GM18867 (cell line): ENCODE data around the gene MICB.
A peak's percentile ranks its signal among the peaks of the same experiment; 100 is the strongest.
"Not testable (repeated sequence)": the region's sequence is repeated elsewhere in the genome, so short reads cannot be mapped to it uniquely, and the experiment has no call there.

Experiments used
- ATAC-seq: cut with Tn5 transposase; IDR thresholded peaks from one replicate; pipeline ENCODE4 v1.9.1; 2021; ENCODE audit warnings: mild to moderate bottlenecking, moderate library complexity; ENCODE audit not compliant: unreplicated experiment

MICB gene

GRCh38 chr6:31535538-31536324 lies 37.8 kb downstream of the MICB start:
- no peak for ATAC-seq

DNA sequence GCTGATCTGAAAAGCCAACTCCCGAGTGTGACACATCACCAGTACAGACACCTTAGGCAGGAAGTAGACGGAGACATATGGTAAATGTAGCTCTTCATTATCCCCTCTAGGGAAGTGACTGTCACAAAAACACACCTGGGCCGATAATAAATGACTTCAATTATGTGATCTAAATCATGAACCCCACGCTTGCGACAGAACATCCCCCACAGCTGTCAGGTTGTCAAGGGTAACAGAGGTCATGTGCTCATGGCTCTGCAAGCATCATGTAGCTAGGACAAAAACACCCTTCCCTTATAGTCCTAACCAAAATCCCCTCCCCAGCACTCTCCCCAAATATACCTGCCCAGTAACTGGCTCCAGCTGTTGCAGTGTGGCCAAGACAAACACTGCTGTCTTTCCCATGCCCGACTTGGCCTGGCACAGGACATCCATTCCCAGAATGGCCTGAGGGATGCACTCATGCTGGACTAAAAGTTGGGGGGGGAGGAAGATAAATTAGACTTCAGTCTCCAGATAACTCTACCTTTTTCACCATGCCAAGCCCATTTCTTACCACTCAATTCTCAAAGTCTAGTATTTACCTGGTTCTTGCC lies 41.0 kb downstream of the MICB start:
- no peak for ATAC-seq

- ATAC-seq = no peak
Measured at GRCh38 chr6:31540640-31541039, 42.7 kb downstream of the MICB start.

- peak; percentile 4 for ATAC-seq
Measured at GRCh38 chr6:31541059-31541657, 43.2 kb downstream of the MICB start.

GRCh38 chr6:31541658-31542521 lies 43.9 kb downstream of the MICB start, which contains the start of gene DDX39B:
DDX39B (minus strand) TSS chr6:31542003; CDS start chr6:31540532, 1,471 bp downstream.
- peak; percentile 68 for ATAC-seq

- ATAC-seq = no peak
Measured at GRCh38 chr6:31543639-31544038, 45.7 kb downstream of the MICB start.

GRCh38 chr6:31544676-31545075 lies 46.7 kb downstream of the MICB start:
- ATAC-seq = no peak

DNA sequence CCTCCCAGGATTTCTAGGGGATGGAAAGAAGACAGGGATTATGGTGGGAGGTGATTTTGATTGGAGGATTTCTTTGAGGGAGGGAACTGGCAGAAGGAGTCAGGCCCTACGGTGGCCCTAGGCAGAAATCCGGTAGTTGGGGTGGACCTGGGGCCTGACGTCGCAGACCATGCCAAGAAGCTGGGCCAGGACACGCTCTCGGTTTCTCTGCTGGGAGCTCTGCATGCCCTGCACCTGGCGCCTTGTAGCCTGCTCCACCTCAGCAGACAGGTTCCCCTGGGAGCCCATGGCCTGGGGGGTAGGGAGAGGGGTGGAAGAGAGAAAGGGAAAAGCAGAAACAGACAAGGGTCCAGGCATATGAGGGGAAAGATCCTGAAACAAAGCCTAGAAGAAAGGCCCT lies 47.3 kb downstream of the MICB start:
- no peak for ATAC-seq

DNA sequence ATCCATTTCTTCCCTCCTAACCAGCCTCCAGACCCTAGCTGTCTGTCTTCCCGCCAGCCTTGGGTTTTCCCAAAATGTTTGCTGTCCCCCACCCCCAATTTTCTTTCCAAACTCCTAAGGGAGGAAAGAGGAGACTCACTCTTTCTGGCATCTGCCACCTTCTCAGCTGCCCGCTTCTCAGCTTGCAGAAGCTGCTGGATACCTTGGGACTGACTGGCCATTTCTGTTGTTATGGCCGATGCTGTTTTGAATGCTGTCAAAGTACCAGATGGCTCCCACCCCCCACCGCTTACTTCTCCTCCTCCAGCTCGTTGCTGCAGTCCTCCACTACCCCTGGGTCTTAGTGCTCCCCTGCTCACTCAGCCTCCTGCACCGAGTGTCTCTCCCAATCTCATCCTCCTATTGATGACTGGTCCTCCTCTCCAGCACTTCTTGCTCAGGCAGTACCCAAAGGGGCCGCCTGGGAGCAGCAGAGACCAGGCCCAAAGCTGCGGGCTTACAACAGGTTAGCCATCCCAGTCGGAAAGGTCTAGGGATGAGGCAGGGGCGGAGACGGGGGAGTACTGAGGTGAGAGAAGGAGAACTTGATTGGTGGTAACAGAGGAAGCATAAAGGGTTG lies 48.5 kb downstream of the MICB start, which contains the start of gene ATP6V1G2:
Gene ATP6V1G2, minus strand, starts transcription at position 270 of the 619 bp plus-strand sequence. Its CDS starts 49 bp downstream, at position 221.
- peak; percentile 45 for ATAC-seq

- ATAC-seq = peak; percentile 75
Measured at GRCh38 chr6:31546958-31547726, 49.2 kb downstream of the MICB start, which contains the start of gene NFKBIL1. NFKBIL1 (plus strand) TSS chr6:31547608; CDS start chr6:31547695, 87 bp downstream.

- no peak for ATAC-seq
Measured at GRCh38 chr6:31547727-31548543, 50.0 kb downstream of the MICB start.

DNA sequence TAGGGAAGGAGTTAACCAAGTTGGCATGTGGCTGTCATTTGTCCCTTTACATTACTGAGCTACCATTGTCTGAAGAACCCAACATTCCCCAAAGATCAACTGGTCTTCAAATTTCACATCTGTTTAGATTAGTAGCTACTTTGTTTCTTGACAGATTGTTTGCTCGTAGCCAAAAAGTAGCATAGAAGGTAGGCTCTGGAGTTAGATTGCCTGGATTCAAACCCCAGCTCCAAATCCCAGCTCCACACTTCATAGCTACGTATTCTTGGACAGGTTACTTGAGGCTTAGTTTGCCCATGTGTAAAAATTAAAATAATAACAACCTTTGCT lies 50.6 kb downstream of the MICB start:
- ATAC-seq = no peak

DNA sequence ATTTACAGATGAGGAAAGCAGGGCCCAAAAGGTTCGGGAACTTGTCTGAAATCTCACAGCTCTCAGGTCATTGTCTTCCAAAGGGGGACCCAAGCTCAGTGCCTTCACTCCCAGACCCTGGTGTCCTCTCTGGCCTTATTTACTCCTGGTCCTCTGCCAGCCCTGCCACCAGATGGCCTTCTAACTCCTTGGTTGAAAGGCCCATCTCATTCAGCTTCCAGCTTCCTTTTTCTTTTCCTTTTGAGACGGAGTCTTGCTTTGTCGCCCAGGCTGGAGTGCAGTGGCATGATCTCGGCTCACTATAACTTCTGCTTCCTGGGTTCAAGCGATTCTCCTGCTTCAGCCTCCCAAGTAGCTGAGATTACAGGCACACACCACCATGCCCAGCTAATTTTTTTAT lies 53.4 kb downstream of the MICB start:
- ATAC-seq = not testable (repeated sequence)

- ATAC-seq = no peak
Measured at GRCh38 chr6:31556307-31556706, 58.4 kb downstream of the MICB start.

DNA sequence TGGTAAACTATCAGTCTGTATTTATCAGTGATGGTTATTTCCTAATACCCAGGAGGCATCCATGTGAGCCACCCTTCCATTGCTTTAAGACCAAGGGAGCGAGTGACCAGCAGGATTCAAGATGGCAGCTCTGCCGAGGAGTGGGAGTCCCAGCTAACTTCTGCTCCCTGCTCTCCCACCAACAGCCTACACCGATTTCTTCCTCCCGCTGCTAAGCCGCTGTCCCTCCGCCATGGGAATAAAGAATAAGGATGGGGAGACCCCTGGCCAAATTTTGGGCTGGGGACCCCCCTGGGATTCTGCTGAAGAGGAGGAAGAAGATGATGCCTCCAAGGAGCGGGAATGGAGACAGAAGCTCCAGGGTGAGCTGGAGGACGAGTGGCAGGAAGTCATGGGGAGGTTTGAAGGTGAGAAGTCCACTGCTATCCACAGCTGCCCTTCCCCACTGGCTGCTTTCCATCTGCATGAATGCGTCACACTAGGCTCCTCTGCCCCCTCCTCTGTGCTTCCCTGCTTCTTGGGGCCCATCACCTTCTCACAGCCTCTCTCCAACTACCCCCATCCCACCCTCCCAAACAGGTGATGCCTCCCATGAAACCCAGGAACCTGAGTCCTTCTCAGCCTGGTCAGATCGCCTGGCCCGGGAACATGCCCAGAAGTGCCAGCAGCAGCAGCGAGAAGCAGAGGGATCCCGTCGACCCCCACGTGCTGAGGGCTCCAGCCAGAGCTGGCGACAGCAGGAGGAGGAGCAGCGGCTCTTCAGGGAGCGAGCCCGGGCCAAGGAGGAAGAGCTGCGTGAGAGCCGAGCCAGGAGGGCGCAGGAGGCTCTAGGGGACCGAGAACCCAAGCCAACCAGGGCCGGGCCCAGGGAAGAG lies 59.7 kb downstream of the MICB start:
- no peak for ATAC-seq

DNA sequence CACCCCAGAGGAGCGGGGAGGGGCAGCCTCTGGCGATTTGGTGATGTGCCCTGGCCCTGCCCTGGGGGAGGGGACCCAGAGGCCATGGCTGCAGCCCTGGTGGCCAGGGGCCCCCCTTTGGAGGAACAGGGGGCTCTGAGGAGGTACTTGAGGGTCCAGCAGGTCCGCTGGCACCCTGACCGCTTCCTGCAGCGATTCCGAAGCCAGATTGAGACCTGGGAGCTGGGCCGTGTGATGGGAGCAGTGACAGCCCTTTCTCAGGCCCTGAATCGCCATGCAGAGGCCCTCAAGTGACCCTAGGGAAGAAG lies 60.3 kb downstream of the MICB start:
- ATAC-seq = no peak

DNA sequence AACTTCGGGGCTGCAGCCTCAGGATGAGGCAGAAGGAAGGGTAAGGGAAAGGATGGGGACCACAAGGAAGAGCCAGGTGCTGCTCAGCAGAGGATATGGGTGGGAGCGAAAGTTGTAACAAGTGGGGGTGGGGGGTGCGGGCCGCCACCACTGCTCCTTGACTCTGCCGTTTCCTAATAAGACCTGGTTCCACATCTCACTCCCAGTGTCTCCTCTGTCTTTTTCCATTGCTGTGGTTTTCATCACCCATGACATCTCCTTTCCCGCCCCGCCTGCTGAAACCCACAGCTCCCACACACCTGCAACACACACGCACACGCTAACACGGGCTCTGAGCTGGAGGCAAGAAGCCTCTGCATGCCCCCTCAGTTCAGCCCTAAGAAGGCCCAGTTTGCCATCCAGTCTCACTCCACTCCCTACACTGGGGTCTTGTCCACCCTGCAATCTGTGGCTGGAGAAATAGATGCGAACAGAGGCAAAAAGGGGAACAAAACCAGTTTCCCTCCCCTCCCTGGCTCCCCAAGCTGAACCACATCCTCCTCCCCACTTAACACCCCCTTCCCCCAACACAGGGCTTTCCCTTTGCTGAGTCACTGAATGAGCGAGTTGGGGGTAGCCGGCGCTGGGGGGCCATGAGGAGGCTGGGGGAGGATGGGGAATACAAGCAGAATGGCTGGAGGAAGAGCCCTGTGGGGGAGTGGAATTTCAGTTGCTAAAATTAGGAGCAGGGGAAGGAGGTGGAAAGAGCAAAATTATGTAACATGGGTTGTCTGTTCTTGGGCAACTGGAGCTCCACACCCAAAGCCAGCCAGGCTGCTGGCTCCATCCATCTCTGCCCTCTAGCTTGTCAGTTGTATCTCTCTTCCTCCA lies 60.9 kb downstream of the MICB start:
- ATAC-seq = no peak
